ENCODE data around the gene GNLY.

- no peak for TF ChIP-seq POLR2A (IDR thresholded peaks at IDR 0.05; ENCODE audit: low read depth, low read length)
- TF ChIP-seq POLR2AphosphoS5 (IDR thresholded peaks at IDR 0.05; ENCODE audit: low read depth, low read length): no peak
- no peak for TF ChIP-seq TAF1 (IDR thresholded peaks at IDR 0.05; ENCODE audit: borderline replicate concordance, low read depth, low read length)
Observed at GRCh38 chr2:85659324-85659981, 34.7 kb upstream of the GNLY start.
